NCI-H1436 treated with DMSO at 0.1 percent for 48 hours (cell line): ENCODE measurements around the gene DPYSL4.
"Not testable (repeated sequence)": the region's sequence is repeated elsewhere in the genome, so short reads cannot be mapped to it uniquely, and the experiment has no call there.

Experiments used
- DNase-seq: peaks from one replicate; lab custom pipeline; 2025; lab: John Stamatoyannopoulos, UW

DPYSL4 gene

GRCh38 chr10:132207536-132208461, 21.1 kb downstream of the DPYSL4 start:
- DNase-seq: no peak

- DNase-seq: no peak
Observed at GRCh38 chr10:132208462-132209050, 21.8 kb downstream of the DPYSL4 start.

GRCh38 chr10:132209130-132209529, 22.4 kb downstream of the DPYSL4 start:
- DNase-seq: no peak

- no peak for DNase-seq
Observed at GRCh38 chr10:132209978-132210530, 23.3 kb downstream of the DPYSL4 start.

GRCh38 chr10:132210766-132211165, 24.0 kb downstream of the DPYSL4 start:
- no peak for DNase-seq

- DNase-seq: no peak
Observed at GRCh38 chr10:132211246-132211645, 24.5 kb downstream of the DPYSL4 start.

GRCh38 chr10:132212816-132213215, 26.1 kb downstream of the DPYSL4 start:
- DNase-seq: no peak

- DNase-seq: no peak
Observed at GRCh38 chr10:132213917-132214316, 27.2 kb downstream of the DPYSL4 start.

- DNase-seq: not testable (repeated sequence)
Observed at GRCh38 chr10:132216441-132216840, 29.7 kb downstream of the DPYSL4 start.

- DNase-seq: no peak
Observed at GRCh38 chr10:132219486-132219885, 32.7 kb downstream of the DPYSL4 start.

- DNase-seq: no peak
Observed at GRCh38 chr10:132220061-132220460, 33.3 kb downstream of the DPYSL4 start.

- DNase-seq: not testable (repeated sequence)
Observed at GRCh38 chr10:132220996-132221395, 34.2 kb downstream of the DPYSL4 start.

GRCh38 chr10:132222726-132223125, 36.0 kb downstream of the DPYSL4 start:
- DNase-seq: no peak

GRCh38 chr10:132223156-132223590, 36.4 kb downstream of the DPYSL4 start:
- no peak for DNase-seq

- DNase-seq: no peak
Observed at GRCh38 chr10:132223611-132224342, 37.0 kb downstream of the DPYSL4 start.

GRCh38 chr10:132224343-132225072, 37.8 kb downstream of the DPYSL4 start:
- DNase-seq: no peak

GRCh38 chr10:132225073-132225848, 38.5 kb downstream of the DPYSL4 start:
- no peak for DNase-seq

GRCh38 chr10:132225849-132226205, 39.1 kb downstream of the DPYSL4 start:
- no peak for DNase-seq

- no peak for DNase-seq
Observed at GRCh38 chr10:132226586-132227405, 40.0 kb downstream of the DPYSL4 start.

- no peak for DNase-seq
Observed at GRCh38 chr10:132227851-132228390, 41.2 kb downstream of the DPYSL4 start.
